BE2C (cell line): ENCODE results near the gene SLC10A4.

Experiments
- DNase-seq: peaks from one replicate; pipeline ENCODE4 v3.0.0-alpha.2; 2020
- H3K27me3 ChIP-seq: fragments of 250-450 bp; sonication (Bioruptor Pico); 2 replicates; pipeline ENCODE4 v1.5.1; 2020; ENCODE audit warnings: mild to moderate bottlenecking
- H3K36me3 ChIP-seq: fragments of 250-450 bp; sonication (Bioruptor Pico); 2 replicates; pipeline ENCODE4 v1.5.1; 2020; ENCODE audit warnings: mild to moderate bottlenecking
- H3K4me1 ChIP-seq: fragments of 250-450 bp; sonication (Bioruptor Pico); 2 replicates; pipeline ENCODE4 v1.5.1; 2020
- H3K4me3 ChIP-seq: 2 replicates; pipeline ENCODE4 v1.5.1; 2011; ENCODE audit warnings: low read depth, low read length
- H3K9me3 ChIP-seq: fragments of 250-450 bp; sonication (Bioruptor Pico); 2 replicates; pipeline ENCODE4 v1.5.1; 2020
- TF ChIP-seq, protein P1 (sequence below): IDR thresholded peaks from 2 replicates; pipeline ENCODE4 v1.5.1; 2012; ENCODE audit warnings: mild to moderate bottlenecking, low read depth, low read length

SLC10A4 gene

DNA sequence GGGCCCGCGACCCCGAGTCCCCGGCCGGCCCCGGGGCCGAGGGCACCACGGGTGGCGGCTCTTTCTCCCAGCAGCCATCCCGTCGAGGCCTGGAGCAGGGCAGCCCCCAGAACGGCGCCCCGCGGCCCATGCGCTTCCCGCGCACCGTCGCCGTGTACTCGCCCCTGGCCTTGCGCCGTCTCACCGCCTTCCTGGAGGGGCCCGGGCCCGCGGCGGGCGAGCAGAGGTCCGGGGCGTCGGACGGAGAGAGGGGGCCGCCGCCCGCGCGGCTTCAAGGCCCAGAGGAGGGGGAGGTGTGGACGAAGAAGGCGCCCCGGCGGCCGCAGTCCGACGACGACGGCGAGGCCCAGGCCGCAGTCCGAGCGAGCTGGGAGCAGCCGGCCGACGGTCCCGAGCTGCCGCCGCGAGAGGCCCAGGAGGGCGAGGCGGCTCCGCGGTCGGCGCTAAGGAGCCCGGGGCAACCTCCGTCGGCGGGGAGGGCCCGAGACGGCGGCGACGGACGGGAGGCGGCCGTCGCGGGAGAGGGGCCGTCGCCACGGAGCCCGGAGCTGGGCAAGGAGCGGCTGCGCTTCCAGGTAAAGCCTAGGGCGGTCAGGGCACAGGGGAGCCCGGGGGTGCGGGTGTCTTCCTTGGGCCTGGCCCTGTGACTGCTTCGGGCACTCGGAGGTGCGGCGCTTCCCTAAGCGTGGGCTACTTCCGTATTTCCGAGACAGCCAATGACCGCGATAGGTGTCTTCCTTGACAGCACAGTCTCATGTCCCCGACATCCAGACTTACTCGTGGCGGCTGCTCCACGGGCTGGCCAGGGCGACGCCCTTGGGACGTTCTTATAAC, 7.8 kb downstream of the SLC10A4 start:
- Histone ChIP-seq H3K4me3 (no peak overlapping the region), H3K9me3 (no peaks in the 10 kb centered on the region), H3K27me3 (no peaks in the 10 kb centered on the region), H3K4me1 (peaks cover 6% of the 10 kb centered on the region), H3K36me3 (peaks cover 89% of the 10 kb centered on the region)
- DNase-seq: no peak
- TF ChIP-seq, protein P1, sequence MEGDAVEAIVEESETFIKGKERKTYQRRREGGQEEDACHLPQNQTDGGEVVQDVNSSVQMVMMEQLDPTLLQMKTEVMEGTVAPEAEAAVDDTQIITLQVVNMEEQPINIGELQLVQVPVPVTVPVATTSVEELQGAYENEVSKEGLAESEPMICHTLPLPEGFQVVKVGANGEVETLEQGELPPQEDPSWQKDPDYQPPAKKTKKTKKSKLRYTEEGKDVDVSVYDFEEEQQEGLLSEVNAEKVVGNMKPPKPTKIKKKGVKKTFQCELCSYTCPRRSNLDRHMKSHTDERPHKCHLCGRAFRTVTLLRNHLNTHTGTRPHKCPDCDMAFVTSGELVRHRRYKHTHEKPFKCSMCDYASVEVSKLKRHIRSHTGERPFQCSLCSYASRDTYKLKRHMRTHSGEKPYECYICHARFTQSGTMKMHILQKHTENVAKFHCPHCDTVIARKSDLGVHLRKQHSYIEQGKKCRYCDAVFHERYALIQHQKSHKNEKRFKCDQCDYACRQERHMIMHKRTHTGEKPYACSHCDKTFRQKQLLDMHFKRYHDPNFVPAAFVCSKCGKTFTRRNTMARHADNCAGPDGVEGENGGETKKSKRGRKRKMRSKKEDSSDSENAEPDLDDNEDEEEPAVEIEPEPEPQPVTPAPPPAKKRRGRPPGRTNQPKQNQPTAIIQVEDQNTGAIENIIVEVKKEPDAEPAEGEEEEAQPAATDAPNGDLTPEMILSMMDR: no peak

DNA sequence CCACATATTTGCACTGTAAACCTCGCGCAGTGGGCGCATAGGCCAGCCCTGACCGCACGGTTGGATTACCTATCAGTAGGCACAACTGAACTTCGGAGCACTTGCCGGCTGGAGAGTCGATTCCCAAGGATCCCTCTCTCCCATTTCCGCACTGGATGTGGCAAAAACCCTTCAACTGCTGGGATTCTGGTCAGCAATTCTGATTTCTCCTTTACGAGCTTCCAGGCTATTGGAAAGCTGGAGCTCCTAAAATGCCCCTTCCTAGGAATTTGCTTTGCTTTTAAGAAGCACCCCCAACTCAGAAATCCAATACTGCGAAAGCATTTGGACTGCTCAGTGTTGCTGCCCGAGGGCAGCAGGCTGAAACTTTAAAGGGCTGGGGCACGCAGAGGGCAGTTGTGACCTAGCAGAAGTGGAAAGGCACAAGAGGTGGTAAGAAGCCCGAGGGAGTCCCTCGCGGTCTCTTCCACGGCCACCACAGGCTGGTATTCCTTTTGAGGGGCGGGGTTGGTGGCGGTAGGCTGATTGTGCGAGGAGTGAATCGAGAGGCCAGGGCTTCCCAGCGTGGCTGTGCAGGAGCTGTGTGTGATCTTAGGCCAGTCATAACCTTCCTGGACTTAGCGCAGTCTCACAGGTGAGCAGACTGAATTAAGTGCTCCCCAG, 8.5 kb downstream of the SLC10A4 start:
- H3K9me3 ChIP-seq: no peaks in the 10 kb centered on the region
- peaks cover 6% of the 10 kb centered on the region for H3K4me1 ChIP-seq
- peaks cover 91% of the 10 kb centered on the region for H3K36me3 ChIP-seq
- no peak overlapping the region for H3K4me3 ChIP-seq
- no peaks in the 10 kb centered on the region for H3K27me3 ChIP-seq
- DNase-seq: no peak
- TF ChIP-seq, protein P1: no peak

DNA sequence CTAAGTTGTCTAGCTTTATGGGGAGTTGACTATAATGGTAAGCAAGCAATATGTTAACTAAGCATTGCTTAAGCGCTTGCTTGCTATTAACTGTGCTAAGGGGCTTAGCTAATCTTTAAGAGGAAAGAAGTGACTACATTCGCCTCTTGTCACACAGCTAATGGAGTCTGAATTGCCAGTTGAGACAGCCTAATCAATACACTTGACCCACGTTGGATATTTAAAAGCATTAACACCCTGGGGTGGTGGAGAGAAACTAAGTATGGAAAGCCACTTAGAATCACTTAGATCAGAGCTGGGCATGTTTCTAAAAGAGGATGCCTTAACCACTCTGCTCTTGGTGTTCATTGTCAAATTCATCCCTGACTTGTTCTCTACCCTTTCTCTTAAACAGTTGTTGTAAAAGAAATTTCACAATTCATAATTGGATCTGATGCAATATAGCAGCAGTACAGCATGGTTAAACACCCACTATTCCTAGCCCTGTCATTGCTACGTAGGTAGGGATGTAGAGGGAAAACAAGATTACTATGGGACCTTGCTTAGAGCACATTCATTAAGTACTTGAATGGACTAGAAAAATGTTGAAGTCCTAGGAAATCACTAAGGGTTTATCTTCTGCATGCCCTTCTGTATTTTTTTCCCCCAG, 10.4 kb downstream of the SLC10A4 start:
- Histone ChIP-seq H3K36me3 (peaks cover 93% of the 10 kb centered on the region), H3K9me3 (no peaks in the 10 kb centered on the region), H3K27me3 (no peaks in the 10 kb centered on the region), H3K4me3 (no peak overlapping the region), H3K4me1 (peaks cover under 1% of the 10 kb centered on the region)
- no peak for DNase-seq
- TF ChIP-seq, protein P1: no peak

GRCh38 chr4:48495941-48496340, 12.8 kb downstream of the SLC10A4 start:
- TF ChIP-seq, protein P1: no peak
- Histone ChIP-seq H3K4me3 (no peak overlapping the region), H3K36me3 (peaks cover 94% of the 10 kb centered on the region), H3K27me3 (no peaks in the 10 kb centered on the region), H3K9me3 (no peaks in the 10 kb centered on the region), H3K4me1 (no peaks in the 10 kb centered on the region)
- DNase-seq: no peak

DNA sequence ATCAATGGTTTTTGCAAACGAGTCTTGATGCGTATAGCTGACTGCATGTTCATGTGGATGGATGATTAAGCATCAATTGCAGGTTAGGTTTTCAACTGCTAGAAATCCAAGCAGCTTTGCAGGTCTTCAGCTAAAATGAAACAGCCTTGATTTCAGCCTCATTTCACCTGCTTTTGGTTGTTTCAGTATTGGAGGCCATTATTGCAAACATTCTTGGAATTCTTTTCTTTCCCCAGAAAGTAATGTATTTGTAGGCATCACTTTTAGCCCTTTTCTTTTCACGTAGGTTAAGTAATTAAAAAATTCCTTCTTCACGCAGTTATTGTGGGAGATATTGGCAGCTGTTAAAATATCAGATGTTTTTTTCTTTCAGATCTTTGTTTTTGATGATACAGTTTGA, 15.8 kb downstream of the SLC10A4 start:
- TF ChIP-seq, protein P1: no peak
- H3K36me3 ChIP-seq: peaks cover 92% of the 10 kb centered on the region
- no peak overlapping the region for H3K4me3 ChIP-seq
- no peak for DNase-seq
- no peaks in the 10 kb centered on the region for H3K9me3 ChIP-seq
- no peaks in the 10 kb centered on the region for H3K27me3 ChIP-seq
- H3K4me1 ChIP-seq: no peaks in the 10 kb centered on the region; the same call in 1 of the 2 replicates
